Endothelial cell (in vitro differentiated cells): ENCODE measurements around the gene C19orf81. TPM values are rescaled to one million over a fixed set of nuclear protein-coding genes. Genes with fewer than 3 reads are reported as not detected.

Experiments
- DNase-seq: peaks from one replicate; pipeline ENCODE4 v3.0.0; 2021; ENCODE audit warnings: low spot score
- H3K27ac Mint-ChIP-seq: one replicate; pipeline ENCODE4 v1.8.0; 2021; ENCODE audit warnings: mixed read lengths, inconsistent platforms; ENCODE audit not compliant: unreplicated experiment
- H3K27me3 Mint-ChIP-seq: one replicate; pipeline ENCODE4 v1.8.0; 2021; ENCODE audit warnings: mild to moderate bottlenecking, moderate library complexity, mixed read lengths, inconsistent platforms; ENCODE audit not compliant: unreplicated experiment
- H3K36me3 Mint-ChIP-seq: one replicate; pipeline ENCODE4 v1.8.0; 2021; ENCODE audit warnings: mild to moderate bottlenecking, low read depth, mixed read lengths, inconsistent platforms; ENCODE audit not compliant: unreplicated experiment
- H3K4me1 Mint-ChIP-seq: one replicate; pipeline ENCODE4 v1.8.0; 2021; ENCODE audit warnings: mild to moderate bottlenecking, mixed read lengths, inconsistent platforms; ENCODE audit not compliant: unreplicated experiment
- H3K4me3 Mint-ChIP-seq: one replicate; pipeline ENCODE4 v1.8.0; 2021; ENCODE audit warnings: mild to moderate bottlenecking, mixed read lengths, inconsistent platforms; ENCODE audit not compliant: unreplicated experiment
- H3K9me3 Mint-ChIP-seq: one replicate; pipeline ENCODE4 v1.8.0; 2021; ENCODE audit warnings: mixed read lengths, inconsistent platforms; ENCODE audit not compliant: unreplicated experiment
- total RNA-seq: library from RNA; stranded (reverse); fragmentation: NEBNext Ultra II Directional; extraction: Animal tissue kit (Norgen Biotek cat#: 25700); gene quantifications from one replicate; pipeline ENCODE4 v1.2.1, GENCODE V29; 2021; ENCODE audit not compliant: unreplicated experiment
- TF ChIP-seq, protein P1 (sequence below): fragments of 200-600 bp; sonication (generic); IDR thresholded peaks from one replicate; pipeline ENCODE4 v1.5.0; 2021; ENCODE audit warnings: antibody characterized with exemption; ENCODE audit not compliant: unreplicated experiment

C19orf81 gene
- total RNA-seq, 1 donor from 2014 or later: not detected

DNA sequence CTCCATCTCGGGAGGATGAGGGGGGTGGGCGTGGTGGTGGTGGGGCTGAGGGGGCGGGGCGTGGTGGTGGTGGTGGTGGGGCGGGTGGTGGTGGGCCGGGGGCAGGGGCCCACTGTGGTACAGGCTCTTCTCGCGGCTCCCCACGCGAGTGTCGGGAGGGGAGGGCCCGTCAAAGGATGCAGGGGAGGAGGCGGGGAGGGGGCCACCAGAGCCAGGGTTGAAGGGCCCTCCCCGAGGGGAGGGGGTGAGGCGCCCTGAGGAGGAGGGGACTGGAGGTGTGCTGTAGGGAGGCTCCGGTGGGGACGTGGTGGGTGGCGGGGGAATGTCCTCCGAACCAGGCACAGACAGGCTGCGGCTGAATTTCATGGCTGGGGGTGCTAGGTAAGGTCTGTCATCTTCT lies 19.6 kb downstream of the C19orf81 start:
- Mint-ChIP-seq H3K4me1 (no peaks in the 10 kb centered on the region), H3K36me3 (peaks cover 14% of the 10 kb centered on the region), H3K27me3 (peaks cover 18% of the 10 kb centered on the region), H3K9me3 (peaks cover 22% of the 10 kb centered on the region), H3K4me3 (no peak overlapping the region), H3K27ac (no peak overlapping the region)
- TF ChIP-seq, protein P1, sequence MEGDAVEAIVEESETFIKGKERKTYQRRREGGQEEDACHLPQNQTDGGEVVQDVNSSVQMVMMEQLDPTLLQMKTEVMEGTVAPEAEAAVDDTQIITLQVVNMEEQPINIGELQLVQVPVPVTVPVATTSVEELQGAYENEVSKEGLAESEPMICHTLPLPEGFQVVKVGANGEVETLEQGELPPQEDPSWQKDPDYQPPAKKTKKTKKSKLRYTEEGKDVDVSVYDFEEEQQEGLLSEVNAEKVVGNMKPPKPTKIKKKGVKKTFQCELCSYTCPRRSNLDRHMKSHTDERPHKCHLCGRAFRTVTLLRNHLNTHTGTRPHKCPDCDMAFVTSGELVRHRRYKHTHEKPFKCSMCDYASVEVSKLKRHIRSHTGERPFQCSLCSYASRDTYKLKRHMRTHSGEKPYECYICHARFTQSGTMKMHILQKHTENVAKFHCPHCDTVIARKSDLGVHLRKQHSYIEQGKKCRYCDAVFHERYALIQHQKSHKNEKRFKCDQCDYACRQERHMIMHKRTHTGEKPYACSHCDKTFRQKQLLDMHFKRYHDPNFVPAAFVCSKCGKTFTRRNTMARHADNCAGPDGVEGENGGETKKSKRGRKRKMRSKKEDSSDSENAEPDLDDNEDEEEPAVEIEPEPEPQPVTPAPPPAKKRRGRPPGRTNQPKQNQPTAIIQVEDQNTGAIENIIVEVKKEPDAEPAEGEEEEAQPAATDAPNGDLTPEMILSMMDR: no peak
- DNase-seq: no peak

DNA sequence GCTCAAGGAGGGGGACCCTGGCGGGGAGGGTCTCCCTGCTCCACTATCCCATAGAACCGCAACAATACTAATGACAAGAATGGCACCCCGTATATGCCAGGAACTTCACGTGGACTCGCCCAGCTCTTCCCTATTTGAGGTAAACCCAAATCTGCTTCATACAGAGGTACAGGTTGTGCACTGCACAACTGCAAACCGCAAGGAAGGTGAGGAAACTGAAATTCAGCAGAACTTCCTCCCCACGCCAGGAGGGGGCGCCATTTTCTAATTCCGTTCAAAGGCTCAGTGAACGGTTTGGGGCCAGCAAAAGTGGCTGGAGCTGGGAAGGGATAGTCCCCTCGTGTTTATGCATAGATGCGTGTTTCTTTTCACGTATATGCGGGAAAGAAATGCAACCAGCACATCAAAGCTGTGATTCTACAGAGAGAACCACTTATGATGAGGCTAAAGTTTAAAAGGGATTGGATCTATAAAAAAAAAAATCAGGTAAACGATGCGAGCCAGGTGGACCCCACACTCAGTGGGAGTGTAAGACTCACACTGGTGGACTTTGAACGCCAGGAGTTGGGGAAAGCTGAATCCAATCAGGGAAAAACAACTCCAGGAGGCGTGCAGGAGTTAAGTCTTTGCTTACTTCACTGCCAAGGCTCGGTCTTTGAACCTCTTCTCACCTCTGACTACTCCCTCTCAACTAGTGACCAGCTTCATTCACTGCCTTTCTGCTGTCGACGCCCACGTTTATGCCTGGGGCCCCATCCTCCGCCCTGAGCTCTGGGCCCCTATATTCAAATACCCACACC lies 20.3 kb downstream of the C19orf81 start:
- Mint-ChIP-seq H3K4me3 (no peak overlapping the region), H3K36me3 (peaks cover 14% of the 10 kb centered on the region), H3K4me1 (no peaks in the 10 kb centered on the region), H3K9me3 (peaks cover 16% of the 10 kb centered on the region), H3K27ac (no peak overlapping the region), H3K27me3 (peaks cover 14% of the 10 kb centered on the region)
- DNase-seq: no peak
- TF ChIP-seq, protein P1: peak; percentile 85

DNA sequence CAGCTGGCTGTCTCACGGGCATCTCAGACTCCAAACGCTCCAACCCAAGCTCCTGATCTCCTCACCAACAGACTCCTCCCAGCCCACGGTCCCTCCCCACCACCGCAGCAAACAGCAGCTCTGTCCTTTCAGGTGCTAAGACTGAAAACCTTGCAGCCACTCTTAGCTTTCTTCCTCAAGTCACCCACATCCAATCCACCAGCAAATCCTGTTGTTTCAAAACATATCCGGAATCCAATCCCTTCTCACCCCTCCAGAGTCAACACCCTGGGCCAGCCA lies 20.8 kb downstream of the C19orf81 start:
- Mint-ChIP-seq H3K4me3 (no peak overlapping the region), H3K27me3 (peaks cover 14% of the 10 kb centered on the region)

DNA sequence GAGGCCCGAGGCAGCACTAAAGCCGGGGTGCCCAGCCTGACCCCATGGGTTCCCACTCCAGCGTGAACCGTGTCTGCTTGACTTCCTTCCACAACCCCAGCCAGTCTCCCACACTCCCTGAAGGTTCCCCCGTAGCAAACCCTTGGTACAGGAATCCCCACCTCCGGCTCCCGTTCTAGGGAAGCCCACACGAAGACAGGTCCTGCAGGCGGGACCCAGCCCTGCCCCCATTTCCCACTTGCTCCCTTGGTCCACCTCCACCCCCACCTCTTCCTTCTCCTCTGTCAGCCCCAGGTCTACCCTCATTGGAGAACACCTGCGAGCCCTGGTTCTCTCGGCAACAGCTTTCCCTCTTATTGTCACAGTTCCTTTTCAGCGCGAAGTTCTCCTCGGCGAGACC lies 23.9 kb downstream of the C19orf81 start:
- peaks cover 23% of the 10 kb centered on the region for H3K36me3 Mint-ChIP-seq
- no peak overlapping the region for H3K4me3 Mint-ChIP-seq
- no peaks in the 10 kb centered on the region for H3K4me1 Mint-ChIP-seq
- H3K9me3 Mint-ChIP-seq: peaks cover 37% of the 10 kb centered on the region
- H3K27ac Mint-ChIP-seq: no peak overlapping the region
- no peak for DNase-seq
- TF ChIP-seq, protein P1: no peak
- H3K27me3 Mint-ChIP-seq: peaks cover 16% of the 10 kb centered on the region

More for the DNA sequence above, 20.8 kb downstream of the C19orf81 start:
- H3K36me3 Mint-ChIP-seq: peaks cover 14% of the 10 kb centered on the region
- no peaks in the 10 kb centered on the region for H3K4me1 Mint-ChIP-seq
- no peak for DNase-seq
- H3K27ac Mint-ChIP-seq: no peak overlapping the region
- peaks cover 16% of the 10 kb centered on the region for H3K9me3 Mint-ChIP-seq
- TF ChIP-seq, protein P1: no peak

DNA sequence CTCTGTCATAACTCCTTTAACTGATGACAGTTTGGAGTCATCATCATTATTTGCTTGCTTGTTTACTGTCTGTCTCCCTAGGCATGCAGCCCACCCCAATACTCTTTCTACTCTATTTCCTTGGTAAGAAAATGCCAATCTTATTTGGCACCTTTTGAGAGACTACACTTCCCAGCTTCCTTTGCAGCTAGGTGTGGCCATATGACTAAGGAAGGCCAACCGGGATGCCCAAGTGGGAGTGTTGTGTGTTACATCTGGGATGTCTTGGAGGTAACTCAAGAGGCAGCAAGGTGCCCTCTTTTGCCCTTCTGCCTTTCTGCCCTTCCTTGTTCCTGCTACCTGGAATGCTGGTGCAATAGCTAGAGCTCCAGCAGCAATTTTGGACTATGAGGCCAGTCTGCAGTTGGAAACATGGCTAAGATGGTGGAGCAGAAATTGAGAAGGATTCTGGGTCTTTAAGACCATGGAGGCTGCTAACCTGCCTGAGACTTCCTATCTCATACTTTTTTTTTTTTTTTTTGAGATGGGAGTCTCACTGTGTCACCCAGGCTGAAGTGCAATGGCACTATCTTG lies 27.5 kb downstream of the C19orf81 start:
- Mint-ChIP-seq H3K9me3 (peaks cover 49% of the 10 kb centered on the region), H3K27me3 (peaks cover 17% of the 10 kb centered on the region), H3K4me1 (no peaks in the 10 kb centered on the region), H3K27ac (no peak overlapping the region), H3K36me3 (peaks cover 24% of the 10 kb centered on the region), H3K4me3 (no peak overlapping the region)
- DNase-seq: no peak
- TF ChIP-seq, protein P1: no peak
